NCI-H146 treated with DMSO at 0.1 percent for 48 hours (cell line): ENCODE measurements around the gene PPP1R1B.

ENCODE experiments used
- DNase-seq: peaks from one replicate; lab custom pipeline; 2025; ENCODE audit not compliant: unreplicated experiment; lab: John Stamatoyannopoulos, UW

The PPP1R1B gene

DNA sequence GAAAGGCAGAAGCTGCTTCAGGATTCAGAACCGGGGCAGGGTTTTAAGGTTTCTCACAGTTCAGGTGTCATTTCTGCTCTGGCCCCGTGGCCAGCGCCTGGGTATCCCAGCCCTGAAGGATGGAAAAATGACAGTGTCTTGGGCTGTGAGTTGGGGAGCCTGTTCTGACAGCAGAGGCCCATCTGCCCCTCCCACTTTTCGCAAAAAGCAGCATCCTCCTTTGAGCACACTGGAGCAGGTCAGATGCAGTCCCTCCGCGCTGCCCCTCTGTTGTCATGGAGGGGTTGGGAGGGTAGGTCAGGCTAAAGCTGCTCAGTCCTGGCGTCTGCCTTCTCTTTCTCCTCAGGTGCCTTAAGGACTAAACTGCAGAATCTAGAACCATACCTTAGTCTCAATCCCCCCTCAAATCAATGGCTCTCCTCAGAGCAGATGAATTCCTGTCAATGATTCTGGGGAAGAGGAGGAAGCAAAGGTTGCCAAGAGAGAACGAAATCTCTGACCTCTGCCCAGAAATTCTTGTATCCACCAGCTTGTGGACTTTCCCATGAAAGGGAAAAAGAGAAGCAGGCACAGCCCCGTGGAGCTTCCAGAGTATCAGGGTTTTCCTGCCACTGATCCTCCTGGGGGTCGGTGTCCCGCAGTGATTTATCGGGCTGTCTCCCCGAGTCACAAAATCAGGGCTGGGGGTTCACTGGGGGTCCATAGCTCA is 26.3 kb upstream of the PPP1R1B start:
- no peak for DNase-seq

DNA sequence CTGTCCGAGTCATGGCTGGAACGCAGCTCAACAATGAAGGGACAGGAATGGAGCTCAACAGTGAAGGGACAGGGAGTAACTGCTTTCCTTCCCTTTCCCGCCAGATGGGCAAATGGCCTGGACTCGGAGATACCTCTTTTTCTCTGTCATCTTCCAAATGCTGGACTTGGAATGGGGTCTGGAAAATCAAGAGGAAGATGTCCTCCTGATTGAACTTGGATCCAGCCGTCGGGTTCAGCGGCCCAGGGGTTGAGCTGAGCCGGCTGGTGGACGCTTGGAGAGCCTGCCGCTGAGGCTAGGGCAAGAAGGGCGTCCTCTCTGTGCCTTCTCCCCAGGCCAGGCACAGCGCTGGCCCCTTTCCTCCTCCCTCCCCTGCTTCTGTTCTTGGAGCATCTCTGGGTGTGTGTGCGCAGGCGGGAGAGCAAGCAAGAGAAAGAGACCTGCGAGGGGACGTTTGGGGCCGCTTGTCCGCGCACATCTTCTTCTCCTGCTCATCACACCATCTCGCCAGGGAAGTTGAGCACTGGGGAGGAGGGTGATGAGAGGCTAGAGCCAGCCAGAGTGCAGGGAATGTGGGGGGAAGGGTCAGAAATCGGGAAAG is 25.7 kb upstream of the PPP1R1B start:
- DNase-seq, result no peak

DNA sequence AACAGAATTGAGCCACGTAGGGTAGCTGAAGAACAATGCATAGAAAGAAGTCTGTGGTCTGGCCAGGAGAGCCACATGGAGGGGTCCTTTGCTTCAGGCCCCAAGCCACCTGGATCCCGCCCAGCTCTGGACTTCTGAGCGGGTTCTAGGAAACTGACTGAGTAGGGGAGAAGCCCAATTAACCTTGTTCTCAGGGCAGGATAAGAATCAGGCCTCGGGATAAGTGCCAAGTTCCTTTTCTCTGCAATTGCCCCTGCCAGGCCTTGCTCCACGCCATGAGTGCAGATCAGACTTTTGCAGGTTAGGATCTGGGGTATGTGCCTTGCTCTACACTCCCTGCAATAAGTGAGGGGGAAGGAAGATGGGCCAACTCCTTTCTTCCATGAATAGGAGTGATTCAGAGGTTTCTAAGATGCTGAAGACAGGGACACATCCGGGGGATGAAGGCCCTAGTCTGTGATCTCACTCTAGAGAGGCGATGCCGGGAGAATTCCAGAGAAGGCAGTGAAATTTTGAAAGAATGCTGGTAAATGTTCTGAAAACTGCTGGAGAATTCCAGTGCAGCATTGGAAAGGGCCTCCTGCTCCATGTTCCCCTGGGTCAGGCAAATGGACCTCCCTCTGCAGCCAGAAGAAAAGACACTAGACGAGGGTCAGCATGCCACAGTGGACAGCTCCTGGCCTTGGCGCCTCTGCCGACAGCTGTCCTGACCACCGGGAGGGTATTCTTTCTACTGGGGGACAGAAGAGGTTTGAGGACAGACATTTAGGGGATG is 24.8 kb upstream of the PPP1R1B start:
- no peak for DNase-seq

DNA sequence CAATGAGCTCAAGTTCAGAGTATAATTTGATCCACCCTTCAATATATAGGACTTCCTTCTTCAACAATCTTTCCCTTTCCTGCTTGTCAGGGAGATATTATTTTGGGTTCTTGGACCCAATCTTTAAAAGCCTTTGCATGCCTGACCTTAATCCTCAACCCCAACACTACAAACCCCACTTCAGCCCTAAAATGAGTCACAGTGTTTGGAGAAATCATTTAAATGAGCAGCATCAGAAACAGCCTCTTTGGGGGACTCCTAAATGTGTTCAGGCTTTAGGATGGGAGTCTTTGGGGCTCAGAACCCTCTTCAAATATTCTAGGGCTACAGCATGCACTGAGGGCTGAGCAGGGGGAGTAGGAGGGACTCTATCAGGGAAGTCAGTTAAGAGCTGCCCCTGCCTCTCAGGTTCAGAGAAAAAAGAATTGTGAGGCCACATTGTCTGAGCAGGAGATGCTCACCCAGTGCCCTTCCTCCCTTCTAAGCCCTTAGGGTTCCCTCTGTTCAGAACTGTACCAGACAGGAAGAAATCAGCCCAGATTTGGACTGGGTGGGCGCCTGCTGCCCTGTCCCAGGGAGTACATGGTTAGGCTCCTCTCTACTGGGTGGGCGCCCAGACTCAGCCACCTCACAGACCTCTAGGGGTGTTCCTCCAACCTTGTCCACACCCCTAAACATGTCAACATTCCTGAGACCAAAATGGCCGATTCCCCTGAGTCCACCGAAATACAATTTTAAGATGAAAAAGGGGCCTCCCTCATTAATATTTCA is 24.0 kb upstream of the PPP1R1B start:
- DNase-seq, result no peak

DNA sequence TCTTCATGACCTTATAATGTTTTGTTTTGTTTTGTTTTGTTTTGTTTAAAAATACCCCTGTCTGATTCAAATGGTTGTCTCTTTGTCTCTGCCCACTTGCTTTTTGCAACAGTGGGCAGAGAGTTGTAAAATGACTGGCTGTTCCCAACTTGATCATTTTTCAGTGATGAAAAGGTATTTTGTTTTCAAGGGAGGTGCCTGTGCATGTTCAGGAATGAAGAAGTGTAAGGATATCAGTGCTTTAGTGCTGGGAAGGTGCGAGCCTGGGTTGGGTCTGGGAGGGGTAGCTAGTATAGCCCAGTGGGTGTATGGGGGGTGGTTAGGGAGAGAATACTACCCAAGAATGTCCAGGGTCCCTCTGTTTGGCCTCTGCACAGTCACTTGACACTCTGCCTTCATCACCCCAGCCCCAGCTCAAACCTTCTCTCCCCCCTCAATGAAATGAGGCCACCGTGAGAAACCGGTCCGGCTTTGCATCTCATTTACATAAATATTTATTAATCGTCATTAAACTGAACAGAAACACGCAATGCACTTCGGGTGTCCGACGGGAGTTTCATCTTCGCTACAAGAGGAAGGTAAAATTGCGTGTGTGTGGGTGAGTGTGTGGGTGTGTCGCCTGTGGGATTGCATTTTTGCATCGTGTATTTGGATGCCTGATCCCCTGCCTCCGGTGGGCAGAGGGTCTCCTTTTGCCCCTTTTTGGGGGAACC is 23.3 kb upstream of the PPP1R1B start:
- DNase-seq, result no peak

DNA sequence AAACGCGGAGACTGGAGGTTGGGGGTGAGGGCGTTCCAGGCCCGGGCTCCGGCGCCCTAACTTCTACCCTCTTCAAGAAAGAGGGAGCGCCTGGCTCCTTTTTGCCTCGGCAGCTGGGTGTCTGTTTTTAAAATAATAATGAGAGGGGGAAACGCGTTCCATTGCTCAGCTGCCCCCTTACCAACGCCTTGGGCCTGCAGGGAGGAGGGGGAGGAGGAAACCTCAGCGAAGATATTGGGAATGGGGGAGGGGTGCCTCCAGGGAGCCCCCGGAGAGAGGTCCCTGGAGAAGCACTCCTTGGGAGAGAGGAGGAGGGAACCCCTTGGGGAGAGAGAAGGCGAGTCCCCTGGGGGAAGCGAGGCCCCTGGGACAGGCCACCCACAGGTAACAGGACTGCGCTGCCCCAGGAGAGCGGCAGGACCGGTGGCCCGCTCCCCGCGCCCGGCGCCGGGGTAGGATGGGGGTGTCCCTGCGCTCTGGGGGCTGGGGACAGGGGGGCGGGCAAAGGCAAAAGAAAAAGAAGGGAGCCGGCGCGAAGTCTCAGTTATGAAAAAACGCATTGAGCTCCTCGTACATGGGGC is 21.8 kb upstream of the PPP1R1B start:
- DNase-seq, result no peak

DNA sequence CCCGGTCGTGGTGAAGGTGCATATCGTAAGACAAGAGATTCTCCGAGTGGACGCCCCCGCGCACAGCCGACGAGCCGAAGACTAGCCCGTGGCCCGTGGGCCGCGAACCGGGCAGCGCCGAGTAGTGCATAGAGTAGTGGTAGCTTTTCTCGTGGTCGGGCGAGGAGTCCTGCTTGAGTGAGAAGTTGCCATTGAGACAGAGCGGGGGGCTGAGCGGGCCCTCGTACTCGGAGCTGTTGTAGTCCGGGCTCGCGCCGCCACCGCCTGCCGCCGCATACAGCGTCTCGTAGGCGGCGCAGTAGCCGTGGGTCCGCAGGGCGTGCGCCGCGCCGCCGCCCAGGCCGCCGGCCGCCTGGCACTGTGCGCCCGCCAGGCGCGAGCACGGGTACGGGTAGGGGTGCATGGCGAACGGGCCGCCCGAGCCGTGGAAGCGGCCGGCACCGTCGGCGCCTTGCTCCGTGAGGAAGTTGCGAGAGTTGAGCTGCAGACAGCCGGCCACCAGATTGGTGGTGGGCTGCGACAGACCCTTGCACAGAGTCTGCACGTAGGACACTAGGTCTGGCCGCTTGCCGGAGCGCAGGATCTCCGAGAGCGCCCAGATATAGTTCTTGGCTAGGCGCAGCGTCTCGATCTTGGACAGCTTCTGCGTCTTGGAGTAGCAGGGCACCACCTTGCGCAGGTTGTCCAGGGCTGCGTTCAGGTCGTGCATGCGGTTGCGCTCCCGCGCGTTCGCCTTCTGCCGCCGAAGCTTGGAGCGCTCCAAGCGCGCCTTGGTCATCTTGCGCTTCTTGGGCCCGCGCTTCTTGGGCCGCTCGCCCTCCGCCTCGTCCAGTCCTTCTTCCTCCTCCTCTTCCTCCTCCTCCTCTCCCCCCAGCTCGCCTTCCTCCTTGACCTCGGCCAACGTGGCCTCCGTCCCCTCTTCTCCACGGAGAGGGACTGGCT is 21.0 kb upstream of the PPP1R1B start:
- DNase-seq, result no peak

DNA sequence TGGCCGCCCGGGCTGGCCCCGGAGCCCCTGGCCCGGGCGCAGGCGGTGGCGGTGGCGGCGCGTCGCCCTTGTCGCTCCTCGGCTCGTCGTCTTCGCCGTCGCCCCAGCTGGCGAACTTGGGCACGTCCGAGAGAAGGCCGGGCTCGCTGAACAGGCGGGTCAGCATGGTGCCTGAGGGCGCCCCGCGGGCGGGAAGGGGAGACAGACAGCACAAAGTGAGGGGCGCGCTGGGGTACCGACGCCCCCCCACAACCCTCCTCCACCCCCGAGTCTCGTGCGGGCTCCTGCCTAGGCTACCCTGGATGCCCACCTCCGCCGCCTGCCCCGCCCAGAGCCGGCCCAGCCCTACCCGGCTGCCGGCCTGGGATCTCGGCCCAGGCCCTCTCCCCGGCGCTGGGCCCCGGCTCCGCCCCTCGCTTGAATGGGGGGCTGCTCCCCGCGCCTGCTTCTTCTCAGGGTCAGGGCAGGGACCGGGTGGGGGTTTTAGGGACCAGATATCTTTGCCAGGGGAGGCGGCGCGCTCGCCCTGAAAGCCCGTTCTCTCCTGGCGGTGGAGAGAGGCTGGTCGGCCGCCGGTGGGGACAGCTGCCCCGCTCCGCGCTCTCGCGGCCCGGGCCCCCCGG is 20.2 kb upstream of the PPP1R1B start:
- no peak for DNase-seq

DNA sequence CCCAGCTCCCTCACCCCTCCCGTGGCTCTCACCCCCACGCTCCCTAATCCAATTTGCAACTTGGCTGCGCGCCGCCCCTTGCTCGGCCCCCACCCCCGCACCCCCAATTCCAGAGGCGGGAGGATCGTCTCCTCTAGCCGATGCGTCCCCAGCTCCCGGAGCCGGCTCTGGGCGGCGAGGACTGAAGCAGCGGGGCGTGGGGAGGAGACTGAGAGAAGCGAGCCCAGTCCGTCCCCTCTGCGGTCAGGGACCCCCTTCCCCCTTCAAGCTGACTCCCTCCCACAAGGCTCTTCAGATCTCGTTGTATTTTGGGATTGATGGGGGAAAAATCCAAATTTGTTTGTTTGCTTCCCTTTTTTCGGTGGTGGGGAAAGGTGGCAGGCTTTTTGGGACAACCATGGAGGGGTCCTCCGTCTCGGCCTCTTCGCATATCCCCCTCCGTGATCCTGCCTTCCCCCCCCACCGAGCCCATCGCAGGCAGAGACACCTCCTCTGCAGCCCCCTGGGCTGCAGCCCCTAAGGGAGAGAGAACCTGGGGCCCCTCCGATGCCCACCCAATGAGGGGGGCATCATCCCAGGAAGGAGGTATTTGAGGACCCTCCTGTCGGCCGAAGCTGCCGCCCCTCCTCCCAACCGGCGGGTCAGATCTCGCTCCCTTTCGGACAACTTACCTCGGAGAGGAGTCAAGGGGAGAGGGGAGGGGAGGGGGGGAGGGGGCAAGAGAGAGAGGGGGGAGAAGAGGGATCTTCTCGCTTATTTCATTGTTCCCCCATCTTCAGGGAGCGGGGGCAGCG is 19.5 kb upstream of the PPP1R1B start:
- DNase-seq, result no peak

DNA sequence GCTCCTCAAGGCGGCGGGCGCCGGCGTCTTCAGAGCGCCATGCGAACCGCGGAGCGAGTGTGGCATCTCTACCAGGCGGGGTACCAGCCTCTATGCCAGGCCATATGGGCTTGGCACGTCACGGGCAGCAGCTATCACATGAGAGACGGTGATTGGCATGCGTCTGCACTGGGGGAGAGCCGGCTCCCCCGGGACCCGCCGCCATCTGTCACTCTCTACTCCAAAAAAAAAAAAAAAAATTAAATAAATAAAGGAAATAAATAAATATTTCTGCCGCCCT is 19.0 kb upstream of the PPP1R1B start, which contains the start of gene NEUROD2:
NEUROD2 (minus strand) TSS at position 70 of the 280 bp plus-strand sequence. CDS start 1,321 bp downstream, outside the sequence.
- no peak for DNase-seq

DNA sequence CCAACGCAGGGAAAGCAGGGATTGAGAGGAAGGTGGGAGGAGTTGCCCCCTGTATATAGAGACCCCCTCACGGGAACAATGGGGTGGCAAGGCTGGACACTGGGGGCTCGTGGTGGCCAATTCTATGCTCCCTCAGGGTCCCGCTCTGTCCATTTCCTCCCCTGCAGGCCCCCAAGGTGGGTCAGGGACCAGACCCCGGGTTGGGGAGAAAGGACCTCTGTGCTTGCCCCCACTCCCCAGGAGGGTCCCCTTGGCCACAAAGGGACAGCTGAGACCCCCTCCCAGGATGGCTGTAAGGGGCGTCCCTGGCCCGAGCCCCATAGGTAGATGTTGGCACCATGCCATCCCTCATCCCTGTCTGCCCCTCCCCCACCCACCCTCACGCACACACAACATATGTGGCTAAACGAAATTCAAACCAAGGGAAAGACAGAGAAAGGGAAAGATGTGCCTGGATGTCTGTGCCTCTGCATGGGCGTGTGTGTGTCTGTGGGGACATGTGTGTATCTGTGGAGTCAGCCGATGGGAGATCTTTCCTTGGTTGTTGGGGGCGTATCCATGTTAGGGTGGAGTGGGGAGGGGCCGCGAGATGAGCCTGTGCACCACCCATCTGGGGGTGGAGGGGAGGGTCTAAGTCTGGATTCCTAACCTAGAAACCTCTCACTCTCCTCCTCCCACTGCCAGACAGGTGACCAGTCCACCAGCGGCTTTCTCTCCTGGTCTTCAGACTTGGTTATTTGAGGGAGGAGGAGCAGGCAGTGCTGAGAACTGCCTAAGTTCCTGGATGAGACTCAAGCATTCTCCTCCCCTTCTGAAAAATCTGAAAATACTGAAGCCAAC is 18.4 kb upstream of the PPP1R1B start:
- DNase-seq, result no peak

DNA sequence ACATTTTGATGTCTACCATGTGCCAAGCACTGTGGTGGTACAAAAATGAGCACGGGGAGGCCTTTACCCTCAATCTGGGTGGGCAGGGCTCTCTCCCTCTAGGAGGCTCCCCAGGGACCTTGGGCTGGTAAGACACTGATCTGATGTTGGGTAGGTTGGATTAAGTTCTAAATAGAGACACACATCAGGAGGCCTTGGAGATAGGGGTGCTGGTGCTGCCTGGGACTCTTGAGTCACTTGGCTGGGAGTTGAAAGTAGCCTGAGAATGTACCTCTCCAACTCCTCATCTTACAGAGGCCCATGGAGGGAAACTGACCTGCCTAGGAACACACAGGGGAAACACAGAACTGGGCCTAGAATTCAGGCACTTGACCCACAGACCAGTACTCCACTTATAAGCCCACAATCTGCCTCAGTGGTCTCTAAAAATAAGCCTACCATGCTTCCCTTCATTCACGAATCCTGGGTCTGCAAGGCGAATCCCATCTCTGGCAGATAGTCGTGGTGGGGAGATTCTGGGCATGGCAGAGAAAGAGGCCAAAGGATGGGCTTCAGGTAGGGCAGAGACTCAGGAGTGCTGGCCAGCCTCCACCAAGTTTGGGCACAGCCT is 17.2 kb upstream of the PPP1R1B start:
- DNase-seq, result no peak

DNA sequence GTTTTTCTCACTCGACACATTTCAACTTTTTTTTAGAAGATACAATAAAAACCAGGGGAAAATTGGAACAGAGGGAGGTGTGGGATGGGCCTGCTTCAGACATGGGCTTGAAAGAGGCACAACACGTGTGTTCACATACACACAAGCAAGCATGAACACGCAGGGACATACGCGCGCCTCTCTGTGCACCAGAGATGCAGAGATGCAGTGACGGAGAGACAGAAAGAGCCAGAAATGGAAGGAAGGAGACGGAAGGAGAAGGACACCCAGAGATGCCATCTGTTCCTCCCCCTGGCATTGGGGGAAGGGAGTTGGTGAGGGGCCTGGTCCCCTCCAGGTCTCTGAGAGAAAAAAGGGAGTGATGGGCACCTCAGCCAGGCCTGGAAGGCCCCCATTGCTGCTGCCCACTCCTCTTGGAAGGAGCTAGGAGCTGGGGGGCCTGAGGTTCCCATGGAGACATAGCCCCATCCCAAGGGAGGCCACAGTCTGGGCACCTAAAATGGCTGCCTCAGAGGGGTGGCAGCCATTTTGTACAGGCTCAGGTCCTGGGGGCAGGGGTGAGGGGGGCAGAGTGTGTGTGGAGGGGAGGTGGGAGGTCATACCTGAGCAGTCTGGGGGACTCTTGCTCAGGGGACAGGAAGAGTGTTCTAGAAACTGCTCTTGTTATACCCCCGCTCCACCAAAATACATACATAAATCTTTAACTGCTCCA is 15.2 kb upstream of the PPP1R1B start:
- no peak for DNase-seq

DNA sequence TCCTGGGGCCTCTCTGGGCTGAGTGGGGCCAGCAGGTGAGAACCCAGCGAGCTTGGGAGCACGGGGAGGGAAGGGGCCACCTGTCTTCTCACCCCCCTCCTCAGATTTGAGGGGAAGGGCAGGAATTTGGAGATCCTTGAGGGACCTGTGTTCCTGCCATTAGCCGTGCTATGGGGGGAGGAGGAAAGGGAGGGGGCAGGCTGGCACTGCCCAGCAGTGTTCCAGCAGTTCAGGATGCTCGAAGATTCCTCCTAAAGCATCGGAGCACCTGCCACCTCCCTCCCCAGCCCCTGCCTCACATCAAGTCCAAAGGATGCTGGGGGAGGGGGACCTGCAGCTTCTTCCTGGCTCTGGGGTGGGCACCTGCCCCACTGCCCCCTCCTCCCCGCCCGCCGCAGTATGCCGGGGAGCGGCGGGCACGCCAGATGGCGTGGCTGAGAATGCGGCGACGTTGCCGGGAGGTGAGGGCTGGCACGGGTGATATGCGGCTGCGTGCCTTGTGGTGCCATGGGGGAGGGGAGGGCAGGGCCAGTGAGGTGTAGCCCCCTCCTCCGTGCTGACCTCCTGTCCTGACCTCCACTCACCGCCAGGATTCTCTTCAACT is 14.4 kb upstream of the PPP1R1B start:
- DNase-seq, result no peak

DNA sequence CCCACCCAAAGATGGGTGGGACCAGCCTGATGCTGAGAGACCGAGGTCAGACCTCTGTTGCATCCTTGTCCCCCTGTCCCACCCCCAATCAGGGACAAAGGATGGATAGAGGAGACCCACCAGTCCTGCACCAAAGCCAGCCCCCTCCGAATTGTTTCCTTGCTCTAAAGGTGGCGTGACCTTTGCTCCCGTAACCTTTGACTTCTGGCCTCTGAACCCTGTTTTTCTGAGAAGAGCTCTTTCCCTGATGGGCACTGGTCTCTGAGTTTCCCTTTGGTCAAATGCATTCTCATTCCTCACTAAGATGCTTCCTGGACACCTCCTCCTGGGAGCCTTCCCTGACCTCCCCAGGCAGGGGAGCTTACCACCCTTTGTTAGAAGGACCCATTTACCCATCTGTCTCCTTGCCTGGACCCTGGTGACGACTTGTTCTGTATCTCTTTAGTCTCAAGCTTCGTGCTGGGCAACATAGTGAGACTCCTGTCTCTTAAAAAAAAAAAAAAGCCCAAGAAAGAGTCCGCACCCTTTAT is 13.8 kb upstream of the PPP1R1B start:
- DNase-seq, result no peak
